C4-2B (cell line): ENCODE results near the gene VAMP1.

ENCODE experiments used
- CTCF ChIP-seq: fragments of 450-650 bp; conservative IDR thresholded peaks from 2 replicates; pipeline ENCODE4 v1.5.1; 2017; ENCODE audit warnings: mild to moderate bottlenecking
- ZFX ChIP-seq: fragments of 450-650 bp; IDR thresholded peaks from 2 replicates; pipeline ENCODE4 v1.6.1; 2017

- TF ChIP-seq CTCF (no peak), ZFX (no peak)
Observed at GRCh38 chr12:6426882-6427671, 43.4 kb downstream of the VAMP1 start.
